NCI-H524 treated with DMSO at 0.1 percent for 48 hours (cell line): ENCODE results near the gene RO60.

Experiments used
- DNase-seq: peaks from one replicate; lab custom pipeline; 2025; lab: John Stamatoyannopoulos, UW

Gene RO60

GRCh38 chr1:193060938-193061337, 1.5 kb downstream of the RO60 start:
- DNase-seq, result no peak

GRCh38 chr1:193062698-193063463, 3.5 kb downstream of the RO60 start:
- DNase-seq, result no peak

GRCh38 chr1:193065954-193066353, 6.5 kb downstream of the RO60 start:
- DNase-seq, result no peak

GRCh38 chr1:193066606-193067005, 7.2 kb downstream of the RO60 start:
- DNase-seq, result no peak

GRCh38 chr1:193068013-193068412, 8.6 kb downstream of the RO60 start:
- no peak for DNase-seq

- DNase-seq, result peak; percentile 4
Observed at GRCh38 chr1:193069748-193070385, 10.5 kb downstream of the RO60 start.

GRCh38 chr1:193070386-193070753, 11.0 kb downstream of the RO60 start:
- DNase-seq, result no peak

GRCh38 chr1:193070942-193071341, 11.5 kb downstream of the RO60 start:
- DNase-seq, result no peak

- DNase-seq, result no peak
Observed at GRCh38 chr1:193077991-193078390, 18.6 kb downstream of the RO60 start.

GRCh38 chr1:193079187-193079586, 19.8 kb downstream of the RO60 start:
- DNase-seq, result no peak

GRCh38 chr1:193083365-193084088, 24.1 kb downstream of the RO60 start:
- no peak for DNase-seq

GRCh38 chr1:193085263-193085662, 25.9 kb downstream of the RO60 start:
- no peak for DNase-seq

GRCh38 chr1:193086342-193086741, 26.9 kb downstream of the RO60 start:
- DNase-seq, result no peak

GRCh38 chr1:193087893-193088292, 28.5 kb downstream of the RO60 start:
- no peak for DNase-seq

- DNase-seq, result no peak
Observed at GRCh38 chr1:193090865-193091264, 31.5 kb downstream of the RO60 start.

GRCh38 chr1:193094112-193094511, 34.7 kb downstream of the RO60 start:
- no peak for DNase-seq

GRCh38 chr1:193102662-193103061, 43.2 kb downstream of the RO60 start:
- no peak for DNase-seq

GRCh38 chr1:193103759-193104501, 44.5 kb downstream of the RO60 start:
- DNase-seq, result no peak

GRCh38 chr1:193104502-193104906, 45.1 kb downstream of the RO60 start:
- DNase-seq, result peak; percentile 22

GRCh38 chr1:193104907-193105820, 45.8 kb downstream of the RO60 start, which contains the start of gene GLRX2:
TSS of gene GLRX2 (minus strand) at chr1:193105414. CDS start at chr1:193105382, 32 bp downstream.
- DNase-seq, result peak; percentile 41

GRCh38 chr1:193105821-193106177, 46.4 kb downstream of the RO60 start:
- no peak for DNase-seq
